Hematopoietic multipotent progenitor cell treated with erythropoietin and hydrocortisone succinate and interleukin-3 and kit ligand, for 8 days (in vitro differentiated cells): Measurements from ENCODE around the gene RBM44.
"Not testable (repeated sequence)": the region's sequence is repeated elsewhere in the genome, so short reads cannot be mapped to it uniquely, and the experiment has no call there.

Source experiments
- DNase-seq: peaks from one replicate; pipeline ENCODE4 v3.0.0-alpha.2; 2015

RBM44 gene

DNA sequence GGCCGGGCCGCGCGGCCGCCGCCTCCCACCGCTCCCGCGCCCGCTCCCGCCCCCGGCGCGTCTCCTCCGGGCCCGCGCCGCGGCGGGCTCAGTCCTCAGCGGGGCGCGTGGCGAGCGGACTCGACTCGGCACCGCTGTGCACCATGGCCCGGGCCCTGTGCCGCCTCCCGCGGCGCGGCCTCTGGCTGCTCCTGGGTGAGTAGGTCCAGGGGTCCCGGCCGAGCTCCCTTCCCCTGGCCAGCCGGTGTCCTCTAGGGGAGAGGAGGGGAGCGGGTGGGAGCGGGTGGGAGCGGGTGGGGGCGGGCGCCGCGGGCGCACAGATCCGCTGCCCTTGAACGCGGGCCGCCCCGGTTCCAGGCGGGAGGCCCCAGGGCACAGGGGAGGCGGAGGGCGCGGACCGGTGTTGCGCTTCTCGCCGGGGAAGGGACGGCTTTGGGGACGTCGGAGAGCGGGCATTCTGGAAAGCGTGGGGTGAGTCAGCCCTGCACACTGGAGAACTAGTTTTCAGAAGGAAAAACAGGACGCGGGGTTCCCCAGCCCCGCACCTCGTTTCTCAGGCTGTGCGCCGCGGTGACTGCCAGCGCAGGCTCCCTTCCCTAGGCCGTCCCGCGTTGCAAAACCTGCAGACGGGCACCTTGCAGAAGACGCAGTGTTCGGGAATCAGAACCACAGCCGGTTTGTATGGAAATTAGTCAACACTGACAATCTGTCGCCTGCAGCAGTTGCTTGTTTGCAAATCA is 61.1 kb downstream of the RBM44 start, which contains the start of gene RAMP1:
TSS of gene RAMP1 (plus strand) at position 91 of the 740 bp plus-strand sequence. CDS start at position 144, 53 bp downstream.
- no peak for DNase-seq

DNA sequence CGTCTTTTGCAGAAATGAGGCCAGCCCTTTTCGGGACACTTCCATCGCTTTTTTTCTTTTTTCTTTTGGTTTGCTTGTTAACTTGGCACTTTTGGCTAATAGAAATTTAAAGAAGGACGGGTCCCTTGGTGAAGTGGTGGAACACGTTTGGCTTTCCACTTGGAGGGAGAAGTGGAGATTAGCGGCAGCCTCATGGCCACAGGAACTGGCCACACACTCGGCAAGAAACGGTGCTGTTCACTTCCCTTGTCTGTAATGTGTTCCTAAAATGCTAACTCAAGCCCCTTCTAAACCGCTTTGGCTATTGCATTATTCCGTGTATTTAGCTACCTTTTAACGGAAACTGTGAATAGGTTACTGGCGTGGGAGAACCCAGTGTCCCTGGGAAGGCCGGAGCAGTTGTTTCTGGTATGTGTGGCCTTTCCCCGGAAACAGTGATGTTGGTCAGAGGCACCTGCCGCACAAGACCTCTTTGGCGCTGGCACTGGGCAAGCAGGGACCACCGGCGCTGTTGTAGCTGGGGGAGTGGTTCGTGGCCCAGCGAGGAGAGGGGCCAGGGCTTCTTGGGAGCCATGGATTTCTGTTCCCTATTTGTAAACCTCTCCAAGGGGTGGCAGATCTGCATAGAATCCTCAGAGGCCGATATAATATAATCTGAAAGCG is 61.8 kb downstream of the RBM44 start:
- no peak for DNase-seq

DNA sequence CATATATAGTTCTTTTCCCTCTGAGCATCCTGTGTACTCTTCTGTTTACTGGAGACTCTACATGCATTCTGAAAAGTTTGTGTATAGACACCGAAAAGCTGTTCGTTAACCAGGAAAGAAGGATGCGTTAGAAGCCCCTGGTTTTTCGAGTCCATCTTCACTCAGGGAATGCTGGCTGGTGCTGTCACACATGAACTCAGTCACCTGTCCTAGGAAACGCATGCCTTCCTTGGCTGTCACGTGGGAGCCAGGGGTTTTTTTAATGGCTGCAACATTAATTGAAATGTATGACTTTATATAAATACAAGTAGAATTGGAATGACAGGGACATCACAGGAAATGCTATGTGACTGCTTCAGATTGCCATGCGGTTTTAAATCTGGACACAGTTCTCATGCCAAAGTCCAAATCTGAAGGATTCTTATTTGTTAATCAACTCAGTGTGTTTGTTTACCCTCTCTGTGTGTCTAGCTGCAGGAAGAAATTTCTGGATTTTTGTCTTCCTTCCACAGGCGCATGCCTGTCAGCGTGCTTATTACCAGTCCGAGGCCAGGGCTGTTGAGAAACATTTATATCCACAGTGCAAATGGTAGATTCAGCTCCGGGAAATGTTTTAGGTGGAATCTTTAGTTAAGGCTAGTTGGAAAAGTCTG is 63.4 kb downstream of the RBM44 start:
- no peak for DNase-seq

DNA sequence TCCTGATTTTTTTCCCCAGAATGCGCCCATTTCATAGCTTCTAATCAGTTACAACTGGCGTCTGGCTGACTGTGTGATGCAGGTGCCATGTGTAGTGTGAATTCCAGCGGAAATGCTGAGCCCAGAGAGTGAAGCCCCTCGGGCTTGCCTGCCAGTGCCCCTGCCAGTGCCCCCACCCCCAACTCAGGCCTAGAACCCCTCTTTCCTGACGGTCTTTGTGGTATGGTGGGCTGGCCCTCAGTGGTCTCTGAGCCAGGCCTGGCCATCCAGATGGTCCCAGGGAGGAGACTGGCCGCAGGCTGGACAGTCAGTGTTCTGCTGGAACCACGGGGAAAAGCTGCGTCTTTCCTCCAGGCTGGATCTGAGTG is 63.9 kb downstream of the RBM44 start:
- DNase-seq, result no peak

DNA sequence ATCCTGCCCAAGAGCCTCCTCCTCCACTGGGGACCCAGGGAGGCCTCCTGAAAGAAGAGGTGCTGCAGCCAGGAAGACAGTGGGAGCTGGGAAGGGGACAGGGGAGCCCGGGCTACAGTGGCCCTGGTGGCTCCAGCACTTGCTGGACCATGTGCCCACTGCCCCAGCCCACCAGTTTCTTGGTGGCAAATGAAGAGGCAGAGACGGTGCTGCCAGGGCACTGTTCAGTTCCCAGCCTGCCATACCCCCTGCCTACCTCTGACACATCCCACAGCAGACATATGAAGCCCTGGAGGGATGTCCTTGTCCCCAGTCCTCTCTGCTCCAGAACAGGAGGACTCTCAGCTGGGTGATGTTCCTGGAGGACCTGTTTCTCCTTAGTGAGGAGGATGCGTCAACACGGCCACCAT is 64.5 kb downstream of the RBM44 start:
- no peak for DNase-seq

DNA sequence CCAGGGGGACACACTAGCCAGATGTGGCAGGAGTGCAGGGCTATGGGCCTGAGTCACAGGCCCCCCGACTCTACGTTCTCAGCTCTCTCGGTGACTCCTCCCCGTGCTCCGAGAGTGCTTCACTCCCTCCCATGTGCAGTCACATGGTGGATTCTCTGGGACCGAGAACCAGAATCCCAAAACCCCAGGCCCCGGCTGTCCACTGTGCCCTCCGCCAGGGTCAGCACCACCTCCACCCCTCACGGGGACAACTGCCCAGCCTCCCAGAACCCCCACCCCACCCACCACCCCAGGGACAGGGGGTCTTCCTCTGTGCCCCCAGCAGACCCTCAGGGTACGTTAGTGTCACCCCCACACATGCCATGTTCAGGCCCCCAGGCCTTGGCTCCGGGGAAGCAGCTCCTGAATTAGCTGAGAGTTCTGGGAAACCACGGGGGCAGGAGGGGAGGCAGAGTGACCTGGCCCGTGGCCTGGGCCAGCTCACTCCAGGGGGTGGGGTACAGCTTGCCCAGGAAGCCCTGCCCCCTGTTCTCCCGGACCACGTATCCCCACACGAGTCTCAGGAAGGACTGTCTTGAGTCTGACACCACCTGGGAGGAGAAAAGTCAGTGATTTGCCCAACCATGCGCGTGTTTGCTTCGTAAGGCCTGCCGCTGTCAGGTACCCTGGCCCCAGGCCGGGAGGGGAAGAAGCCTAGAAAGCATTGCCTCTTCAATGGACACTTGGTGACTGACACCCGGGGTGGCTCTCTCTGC is 65.3 kb downstream of the RBM44 start:
- no peak for DNase-seq

DNA sequence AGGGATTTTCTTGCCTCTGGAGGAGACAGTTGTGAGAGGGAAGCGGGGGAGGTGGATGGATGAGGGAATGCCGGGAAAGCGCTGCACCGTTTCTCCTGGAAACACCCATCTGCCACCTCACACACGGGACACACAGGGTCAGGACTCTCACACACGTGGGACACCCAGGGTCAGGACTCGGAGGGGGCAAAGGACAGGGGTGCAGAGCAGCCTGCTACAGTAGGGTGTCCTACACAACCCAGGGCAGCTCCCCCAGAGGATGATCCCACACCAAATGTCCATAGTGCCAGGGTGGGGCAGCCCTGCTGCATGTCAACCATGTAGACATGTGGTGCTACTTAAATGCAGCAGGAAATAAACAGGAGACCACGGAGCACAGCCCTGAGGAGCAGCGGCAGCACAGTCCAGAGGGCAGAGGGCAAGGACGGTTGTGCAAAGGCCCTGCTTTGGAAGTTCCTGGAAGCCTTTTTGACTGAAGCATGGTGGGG is 65.9 kb downstream of the RBM44 start:
- DNase-seq, result no peak

DNA sequence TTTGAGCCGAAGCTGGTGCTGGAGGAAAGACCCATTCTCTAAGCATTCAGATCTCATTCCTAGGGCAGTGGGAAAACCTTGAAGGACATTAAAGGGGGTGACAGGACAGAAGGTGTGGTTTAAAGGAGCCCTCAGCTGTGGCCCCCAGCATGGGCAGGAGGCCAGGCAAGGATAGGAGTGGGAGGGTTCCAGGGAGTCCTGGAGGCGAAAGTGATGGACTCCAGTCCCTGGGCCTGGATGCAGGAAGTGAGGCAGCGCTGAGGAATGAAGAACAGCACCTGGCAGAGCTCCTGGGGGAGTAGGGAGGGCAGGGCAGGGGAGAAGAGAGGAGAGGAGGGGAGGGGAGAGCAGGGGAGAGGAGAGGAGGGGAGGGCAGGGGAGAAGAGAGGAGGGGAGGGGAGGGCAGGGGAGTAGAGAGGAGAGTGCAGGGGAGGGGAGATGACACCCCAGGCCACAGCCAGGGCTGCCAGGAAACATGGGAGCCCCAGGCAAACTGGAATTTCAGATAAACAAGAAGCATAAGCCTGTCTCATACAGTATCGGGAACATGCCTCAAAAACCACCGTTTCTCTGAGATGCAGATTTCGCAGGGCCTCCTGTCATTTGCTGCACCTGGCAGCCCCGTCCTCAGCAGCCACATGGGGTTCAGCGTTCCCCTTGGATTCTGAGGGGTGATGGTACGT is 66.5 kb downstream of the RBM44 start:
- DNase-seq, result no peak

DNA sequence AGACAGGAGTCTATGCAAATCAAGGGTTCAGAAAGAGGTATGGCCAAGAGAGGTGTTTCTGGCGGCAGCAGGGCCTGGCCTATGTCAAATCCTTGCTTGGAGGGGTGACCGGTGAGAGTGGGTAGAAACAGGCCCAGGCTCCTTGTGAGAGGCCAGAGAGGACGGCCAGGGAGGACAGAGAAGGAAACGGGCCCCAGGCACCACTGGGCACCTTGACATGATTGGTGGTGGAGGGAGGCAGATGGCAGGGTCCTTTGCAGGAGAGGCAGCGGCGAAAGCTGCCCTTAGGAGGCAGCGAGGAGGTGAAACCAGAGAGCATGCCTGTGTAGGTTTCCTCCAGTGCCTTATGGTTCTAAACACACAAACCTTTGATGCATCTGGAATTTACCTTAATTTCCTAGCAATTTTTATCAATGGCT is 67.1 kb downstream of the RBM44 start:
- no peak for DNase-seq

DNA sequence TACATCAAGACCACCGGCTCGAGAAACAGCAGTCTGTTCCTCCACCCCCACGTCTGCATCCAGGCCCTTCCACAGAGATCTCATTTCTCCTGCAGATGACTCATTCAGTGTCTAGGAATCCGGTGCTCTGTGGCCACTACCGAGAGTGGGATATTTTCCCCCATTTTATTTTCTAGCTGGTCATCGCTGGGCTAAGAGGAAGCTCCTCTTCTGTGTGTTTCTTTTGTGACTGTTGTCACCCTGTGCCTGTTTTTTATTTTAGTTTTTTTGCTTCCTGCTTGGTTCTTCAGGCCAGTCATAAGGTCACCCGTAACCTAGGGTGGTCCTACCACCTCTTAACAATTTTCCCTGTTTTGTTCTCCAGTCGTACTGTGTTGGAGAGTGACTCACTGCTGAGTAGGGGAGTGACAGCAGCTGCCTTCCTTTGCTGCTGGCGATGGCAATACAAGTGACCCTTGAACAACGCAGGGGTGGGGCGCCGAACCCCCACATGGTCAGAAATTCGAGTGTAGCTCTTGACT is 67.6 kb downstream of the RBM44 start:
- no peak for DNase-seq

DNA sequence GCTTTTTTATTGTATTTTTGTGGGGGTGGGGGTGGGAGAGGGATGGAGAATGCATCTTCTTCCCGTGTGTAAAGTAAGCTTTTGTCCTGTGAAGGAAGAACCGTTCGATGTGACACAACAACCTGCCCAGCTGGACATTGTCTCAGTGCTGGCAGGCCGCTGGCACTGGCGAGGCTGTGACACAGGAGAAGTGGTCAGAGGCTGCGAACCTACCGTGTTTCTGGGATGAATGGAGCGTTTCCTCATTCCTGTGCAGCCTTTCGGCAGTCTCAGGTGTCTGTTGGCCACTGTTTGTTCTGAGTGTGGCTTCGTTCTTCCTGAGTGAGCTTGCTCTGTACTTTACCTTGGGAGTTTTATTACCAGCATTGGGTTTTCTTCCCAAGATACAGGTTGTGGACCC is 68.9 kb downstream of the RBM44 start:
- no peak for DNase-seq

DNA sequence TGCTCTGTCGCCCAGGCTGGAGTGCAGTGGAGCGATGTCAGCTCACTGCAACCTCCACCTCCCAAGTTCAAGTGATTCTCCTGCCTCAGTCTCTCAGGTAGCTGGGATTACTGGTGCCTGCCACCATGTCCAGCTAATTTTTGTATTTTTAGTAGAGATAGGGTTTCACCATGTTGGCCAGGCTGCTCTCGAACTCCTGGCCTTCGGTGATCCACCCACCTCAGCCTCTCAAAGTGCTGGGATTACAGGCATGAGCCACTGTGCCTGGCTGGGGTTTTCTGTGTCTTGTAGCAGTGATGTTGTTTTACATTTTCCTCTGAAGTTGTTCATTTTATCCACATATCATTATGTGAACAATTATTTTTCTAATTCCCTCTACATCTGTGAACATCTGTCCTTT is 69.5 kb downstream of the RBM44 start:
- not testable (repeated sequence) for DNase-seq

DNA sequence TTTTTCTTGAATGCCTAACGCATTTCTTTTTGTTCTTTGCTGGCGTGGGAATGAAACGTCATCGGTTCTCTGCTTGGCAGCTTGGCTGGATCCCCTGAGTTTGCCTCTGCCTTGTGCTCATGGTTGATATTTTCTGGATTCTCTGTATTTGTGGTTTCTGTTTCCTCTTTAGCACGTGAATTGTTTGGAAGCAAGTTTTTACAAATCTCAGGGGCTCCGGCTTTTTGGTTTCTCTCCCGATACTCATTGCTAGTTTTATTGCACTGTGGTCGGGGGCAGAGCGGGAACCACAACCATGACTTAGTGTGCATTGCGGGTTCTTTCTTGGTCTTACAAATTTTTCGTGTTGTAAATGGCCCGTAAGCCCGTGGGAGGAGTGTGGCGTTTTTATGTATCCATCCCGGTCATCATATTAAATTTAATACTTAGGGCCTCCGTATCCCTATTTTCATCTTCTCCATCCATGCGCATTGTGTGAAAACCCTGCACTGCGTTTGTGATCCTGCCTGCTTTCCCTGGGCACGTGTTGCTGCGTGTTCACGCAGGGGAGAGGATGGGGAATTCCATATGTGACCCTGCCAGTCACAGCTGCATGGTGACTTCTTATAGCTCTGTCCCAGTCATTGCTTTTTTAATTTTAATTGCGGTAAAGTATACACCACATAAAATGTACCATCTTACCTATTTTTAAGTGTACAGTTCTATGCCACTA is 70.2 kb downstream of the RBM44 start:
- DNase-seq, result no peak

DNA sequence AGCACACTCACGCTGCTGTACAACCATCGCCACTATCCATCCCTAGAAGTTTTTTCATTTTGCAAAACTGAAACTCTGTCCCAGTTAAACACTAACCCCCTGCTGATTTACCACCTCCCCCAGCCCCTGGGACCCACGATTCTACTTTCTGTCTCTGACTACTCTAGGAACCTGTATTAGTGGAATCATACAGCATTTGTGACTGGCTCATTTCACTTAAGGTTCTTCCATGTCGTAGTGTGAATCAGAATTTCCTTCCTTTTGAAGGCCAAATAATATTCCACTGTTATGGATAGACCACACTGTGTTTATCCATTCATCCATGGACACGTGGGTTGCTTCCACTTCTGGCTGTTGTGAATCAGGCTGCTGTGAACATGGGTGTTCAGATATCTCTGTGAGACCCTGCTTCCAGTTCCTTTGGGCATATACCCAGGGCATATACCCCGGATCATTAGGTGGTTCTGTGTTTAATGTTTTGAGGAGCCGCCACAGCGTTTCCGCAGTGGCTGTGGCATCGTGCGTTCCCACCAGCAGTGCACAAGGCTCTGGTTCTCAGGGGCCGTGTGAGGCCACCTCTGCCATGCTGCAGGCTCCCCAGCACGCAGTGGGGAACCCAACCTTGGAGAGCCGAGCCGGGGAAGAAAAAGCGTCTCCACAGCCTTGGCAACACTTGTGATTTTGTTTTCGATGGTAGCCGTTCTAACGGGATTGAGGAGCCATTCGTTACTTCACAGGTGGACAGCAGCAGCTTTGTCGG is 70.9 kb downstream of the RBM44 start:
- DNase-seq, result no peak

DNA sequence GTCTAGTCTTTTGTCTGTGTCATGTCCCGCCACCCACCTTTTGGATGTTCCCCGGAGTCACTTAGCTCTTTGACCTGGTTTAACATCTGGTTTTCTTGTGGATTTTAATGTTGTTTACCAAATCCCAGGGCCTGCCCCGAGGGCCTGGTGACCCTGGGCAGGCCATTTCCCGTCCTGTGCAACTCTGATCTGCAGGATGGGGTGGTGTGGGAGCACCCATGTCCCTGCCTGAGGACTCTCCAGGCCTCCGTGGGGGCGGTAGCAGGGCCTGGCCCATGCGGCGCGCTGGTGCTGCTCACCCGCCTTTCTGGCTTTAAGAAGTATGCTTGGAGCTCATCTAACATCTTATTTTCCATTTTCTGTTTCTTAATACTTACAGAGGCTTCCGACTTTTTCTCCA is 71.5 kb downstream of the RBM44 start:
- DNase-seq, result no peak

DNA sequence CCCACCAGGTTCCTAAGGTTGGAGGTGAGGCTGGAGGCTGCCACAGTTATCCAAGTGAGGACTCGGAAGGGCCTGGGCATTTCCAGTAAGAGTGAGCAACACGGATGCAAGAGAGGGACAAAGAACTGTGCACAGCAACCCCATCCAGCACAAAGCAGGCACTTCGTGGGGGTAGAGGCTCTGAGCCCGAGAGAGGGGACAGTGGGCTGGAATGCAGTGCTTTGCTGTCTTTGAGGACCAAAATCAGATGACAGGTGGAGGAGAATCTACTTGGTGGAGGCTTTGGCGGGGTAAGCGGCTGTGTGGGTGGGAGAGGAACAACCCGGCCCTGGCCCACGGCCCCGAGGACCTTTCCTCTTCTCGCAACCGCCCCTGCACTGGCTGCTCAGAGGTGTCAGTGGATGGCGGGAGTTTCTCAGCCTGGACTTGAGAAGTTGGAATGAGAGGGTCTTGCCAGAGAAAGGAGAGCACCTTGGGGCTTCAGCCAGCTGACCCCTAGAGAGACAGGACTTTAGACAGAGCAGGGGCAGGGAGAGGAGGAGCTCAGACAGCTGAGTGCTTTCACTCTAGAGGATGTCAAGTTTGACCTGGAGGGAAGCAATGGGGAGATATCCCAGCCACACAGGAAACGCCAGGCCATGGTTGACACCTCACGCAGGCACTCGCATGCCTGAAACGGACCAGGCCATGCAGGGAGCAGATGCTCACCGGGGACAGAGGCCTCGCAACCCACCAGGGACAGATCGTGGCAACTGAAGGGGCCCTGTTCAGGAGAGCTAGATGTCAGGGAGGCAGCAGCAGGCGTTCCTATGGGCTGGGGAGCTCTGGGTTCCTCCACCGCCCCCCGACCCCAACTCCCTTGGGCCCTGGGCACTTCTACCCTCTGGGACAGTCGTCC is 72.4 kb downstream of the RBM44 start:
- no peak for DNase-seq

DNA sequence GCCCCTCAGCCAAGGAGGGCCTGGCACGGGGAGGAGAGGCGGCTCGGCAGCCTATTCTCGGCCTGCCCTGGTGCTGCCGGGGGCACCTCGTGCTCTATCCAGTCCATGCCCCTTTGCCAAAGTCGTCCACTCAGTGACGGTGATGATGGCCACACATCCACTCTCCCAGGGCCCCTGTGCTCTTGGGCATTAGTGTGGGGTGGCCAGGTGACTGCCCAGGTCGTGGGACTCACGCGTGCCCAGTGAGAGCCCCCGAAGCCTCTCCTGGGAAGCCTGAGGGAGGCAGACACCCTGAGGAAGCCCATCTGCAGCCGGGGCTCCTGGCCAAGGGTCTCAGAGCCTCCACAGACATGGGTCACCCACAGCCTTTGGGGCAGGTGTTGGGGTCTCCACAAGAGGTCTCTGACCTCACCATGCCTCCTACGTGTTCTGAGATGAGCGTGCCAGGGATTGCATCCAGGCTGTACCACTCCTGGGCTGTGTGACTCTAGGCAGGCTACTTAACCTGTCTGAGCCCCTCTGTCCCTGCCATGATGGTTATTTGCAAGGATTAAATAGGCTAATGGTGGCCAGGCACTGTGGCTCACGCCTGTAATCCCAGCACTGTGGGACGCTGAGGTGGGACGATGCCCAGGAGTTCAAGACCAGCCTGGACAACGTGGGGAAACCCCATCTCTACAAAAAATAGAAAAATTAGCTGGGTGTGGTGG is 73.8 kb downstream of the RBM44 start:
- no peak for DNase-seq

DNA sequence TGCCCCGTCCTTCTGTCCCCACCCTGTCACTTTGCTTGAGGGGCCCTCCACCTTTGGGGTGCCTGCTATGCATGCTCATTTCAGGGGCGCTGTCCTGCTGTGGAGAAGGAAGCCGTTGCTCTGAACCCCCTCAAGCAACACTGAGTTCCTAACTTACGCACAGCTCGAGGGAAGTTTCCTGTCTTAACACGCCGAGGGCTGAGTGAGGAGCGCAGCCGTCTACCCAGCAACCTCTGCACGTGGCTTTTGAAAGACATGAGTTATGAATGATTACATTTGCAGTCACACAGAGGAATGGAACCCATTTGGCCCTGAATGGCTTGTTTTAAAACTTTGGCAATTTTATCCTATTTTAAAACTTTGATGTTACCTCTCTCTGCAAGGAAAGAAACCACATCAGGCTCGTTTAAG is 74.8 kb downstream of the RBM44 start:
- DNase-seq, result no peak

DNA sequence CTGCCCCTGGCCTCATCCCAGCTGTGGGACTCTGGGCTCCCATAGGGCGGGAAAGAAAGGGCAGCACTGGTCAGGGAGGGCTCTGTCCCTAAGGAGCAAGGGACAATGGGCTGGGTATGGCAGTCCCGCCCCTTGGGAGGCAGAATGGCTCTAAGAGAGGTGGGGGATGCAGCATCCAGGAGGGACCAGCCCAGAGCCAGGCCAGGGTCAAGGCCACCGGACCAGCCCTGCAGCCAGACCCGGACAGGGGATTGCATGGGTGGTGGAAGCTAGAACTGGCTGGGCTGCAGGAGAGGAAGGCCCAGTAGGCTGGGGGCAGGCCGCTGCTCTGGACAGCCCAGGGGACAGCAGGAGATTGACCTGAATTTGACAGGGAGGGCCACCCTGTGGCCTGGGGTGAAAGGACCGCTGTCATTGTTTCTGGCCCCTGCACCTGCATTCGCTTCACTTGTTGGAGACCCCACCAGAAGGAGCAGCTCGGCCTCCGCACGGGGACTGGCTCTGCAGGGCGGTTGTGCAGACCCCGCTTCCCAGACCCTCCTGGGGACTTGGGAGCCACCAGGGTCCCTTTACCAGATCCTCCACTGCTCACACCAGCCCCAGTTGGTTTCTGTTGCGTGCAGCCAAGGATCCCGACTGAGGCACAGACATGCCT is 75.4 kb downstream of the RBM44 start:
- no peak for DNase-seq
